Inflammatory macrophage treated with lipopolysaccharide for 4 hours (primary cell): ENCODE data around the gene KHNYN.
"Not testable (repeated sequence)": the region's sequence is repeated elsewhere in the genome, so short reads cannot be mapped to it uniquely, and the experiment has no call there.

ENCODE experiments used
- DNase-seq: peaks from one replicate; pipeline ENCODE4 v3.0.0-alpha.2; 2020

The KHNYN gene

DNA sequence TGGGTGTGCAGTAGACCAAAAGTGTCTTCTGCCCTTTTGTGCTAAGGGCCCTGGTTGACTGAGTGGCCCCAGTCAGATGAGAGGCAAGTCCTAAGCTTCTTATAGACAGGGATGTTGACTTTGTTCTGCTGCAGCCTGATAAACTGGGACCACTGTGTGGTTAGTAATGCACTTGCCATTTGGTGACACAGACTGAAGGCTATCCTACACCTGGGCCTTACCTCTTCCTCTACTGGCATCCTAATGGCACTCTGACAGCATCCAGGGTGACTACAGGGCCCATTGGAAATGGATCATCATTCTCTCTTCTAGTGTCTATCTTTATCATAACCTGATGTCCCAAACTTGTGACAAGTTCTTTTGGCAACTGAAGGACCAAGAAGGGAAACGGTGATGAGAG, 9.5 kb downstream of the KHNYN start:
- DNase-seq = no peak

GRCh38 chr14:24439830-24440605, 10.3 kb downstream of the KHNYN start:
- DNase-seq = no peak

DNA sequence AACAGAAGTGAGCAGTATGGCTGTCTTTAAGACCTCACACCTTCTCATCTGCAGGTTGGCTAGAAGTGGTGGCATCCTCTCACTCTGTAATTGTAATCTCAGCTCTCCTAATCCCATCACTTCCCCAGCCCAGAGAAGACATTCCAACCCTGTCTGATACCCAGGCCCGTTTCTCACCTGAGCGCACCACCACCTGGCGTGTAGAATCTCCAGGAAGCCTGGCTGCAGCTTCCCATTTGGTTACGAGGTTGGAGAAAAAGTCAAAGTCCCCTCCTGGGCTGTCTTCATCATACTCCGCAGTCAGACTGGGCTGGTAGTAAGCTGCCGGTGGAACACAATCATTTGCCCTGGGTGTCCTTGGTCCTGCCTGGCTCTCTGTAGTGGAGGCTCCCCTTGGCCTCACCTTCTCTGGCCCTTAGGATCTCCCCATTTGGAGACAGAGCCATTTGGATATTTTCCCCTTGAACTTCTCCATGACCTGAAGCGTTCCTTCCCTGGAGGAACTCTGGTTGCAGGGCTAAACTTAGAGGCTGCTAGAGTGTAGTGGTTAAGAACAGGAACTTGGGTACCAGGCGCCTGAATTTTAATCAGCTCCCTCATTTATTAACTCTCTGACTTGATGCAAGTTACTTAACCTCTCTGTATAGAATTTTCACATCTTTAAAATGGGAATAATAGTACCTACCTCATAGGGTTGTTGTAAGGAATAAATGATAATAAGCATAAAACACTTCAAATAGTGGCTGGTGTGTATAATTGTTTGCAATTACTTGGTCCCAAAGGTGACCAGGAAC, 11.0 kb downstream of the KHNYN start:
- no peak for DNase-seq

- DNase-seq = no peak
Observed at GRCh38 chr14:24441485-24441884, 11.7 kb downstream of the KHNYN start.

DNA sequence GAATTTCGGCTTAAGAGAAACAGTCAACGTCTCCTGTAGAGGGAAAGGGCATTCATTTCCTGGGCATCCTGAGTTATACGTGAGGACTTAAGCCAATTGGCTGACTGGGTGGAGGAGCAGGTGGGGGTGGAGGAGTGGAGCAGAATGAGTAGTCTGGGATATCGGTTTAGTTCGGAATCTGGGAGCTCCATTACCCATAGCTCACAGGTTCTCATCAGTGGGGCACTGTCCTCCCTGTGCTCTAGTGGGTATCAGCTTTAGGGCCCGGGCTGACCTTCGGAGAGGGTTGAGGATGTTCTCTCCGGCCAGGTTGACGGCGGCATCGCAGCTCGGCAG, 12.1 kb downstream of the KHNYN start:
- no peak for DNase-seq

- DNase-seq = peak; percentile 99
Observed at GRCh38 chr14:24442240-24443052, 12.7 kb downstream of the KHNYN start, which contains the start of gene SDR39U1. SDR39U1 (minus strand) TSS chr14:24442776; CDS start chr14:24442769, 7 bp downstream.

GRCh38 chr14:24443053-24443665, 13.4 kb downstream of the KHNYN start:
- DNase-seq = peak; percentile 48

- not testable (repeated sequence) for DNase-seq
Observed at GRCh38 chr14:24450828-24451227, 21.1 kb downstream of the KHNYN start.

DNA sequence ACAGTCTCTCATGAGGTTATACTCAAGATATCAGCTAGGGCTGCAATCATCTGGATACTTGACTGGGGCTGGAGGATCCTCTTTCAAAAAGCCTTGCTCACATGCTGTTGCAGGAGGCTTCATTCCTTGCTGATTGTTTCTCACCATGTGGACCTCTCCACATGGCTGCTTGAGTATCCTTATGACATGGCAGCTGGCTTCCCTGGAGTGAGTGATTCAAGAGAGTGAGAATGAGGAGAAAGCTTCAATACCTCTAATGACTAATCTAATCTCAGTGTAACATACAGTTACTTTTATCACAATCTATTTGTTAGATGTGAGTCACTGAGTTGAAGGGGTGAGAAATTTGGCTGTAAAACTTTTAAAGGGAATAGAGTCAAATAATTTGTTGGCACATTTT, 27.2 kb downstream of the KHNYN start:
- DNase-seq = no peak

GRCh38 chr14:24458736-24459135, 29.0 kb downstream of the KHNYN start:
- DNase-seq = no peak

DNA sequence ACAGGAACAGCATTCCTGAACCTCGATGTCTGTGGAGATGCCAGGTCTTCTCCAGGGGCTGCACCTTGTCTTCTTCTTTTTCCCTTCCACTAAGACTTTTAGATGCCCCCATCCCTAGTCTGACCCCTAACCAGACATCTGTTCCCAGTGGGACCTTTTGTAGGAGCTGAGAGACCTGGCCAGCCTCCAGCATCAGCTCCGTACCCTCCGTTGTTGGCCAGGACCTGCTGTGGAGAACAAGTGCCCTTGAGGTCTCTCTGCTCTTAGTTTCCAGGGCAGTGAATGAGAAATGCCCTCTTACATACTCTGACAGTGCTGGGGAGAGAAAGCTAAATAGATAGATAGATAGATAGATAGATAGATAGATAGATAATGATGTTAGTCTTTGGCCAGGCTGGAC, 29.6 kb downstream of the KHNYN start:
- DNase-seq = no peak

DNA sequence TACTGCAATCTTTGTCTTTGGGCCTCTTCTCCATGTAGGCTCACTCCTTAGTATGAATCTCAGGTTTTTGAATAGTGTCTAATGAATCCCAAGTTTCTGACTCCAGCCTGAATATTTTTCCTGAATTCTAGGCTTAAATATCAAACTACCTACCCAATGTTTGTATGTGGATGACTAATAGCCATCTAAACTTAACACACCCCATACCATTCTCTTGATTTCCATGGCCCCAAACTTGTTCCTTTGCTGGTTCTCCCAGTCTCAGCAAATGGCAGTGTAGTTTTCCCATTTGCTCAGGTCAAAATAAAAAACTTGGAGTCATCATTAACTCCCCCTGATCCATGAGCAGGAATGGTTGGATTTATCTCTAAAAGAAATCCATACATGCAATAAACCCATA, 31.6 kb downstream of the KHNYN start:
- DNase-seq = no peak

DNA sequence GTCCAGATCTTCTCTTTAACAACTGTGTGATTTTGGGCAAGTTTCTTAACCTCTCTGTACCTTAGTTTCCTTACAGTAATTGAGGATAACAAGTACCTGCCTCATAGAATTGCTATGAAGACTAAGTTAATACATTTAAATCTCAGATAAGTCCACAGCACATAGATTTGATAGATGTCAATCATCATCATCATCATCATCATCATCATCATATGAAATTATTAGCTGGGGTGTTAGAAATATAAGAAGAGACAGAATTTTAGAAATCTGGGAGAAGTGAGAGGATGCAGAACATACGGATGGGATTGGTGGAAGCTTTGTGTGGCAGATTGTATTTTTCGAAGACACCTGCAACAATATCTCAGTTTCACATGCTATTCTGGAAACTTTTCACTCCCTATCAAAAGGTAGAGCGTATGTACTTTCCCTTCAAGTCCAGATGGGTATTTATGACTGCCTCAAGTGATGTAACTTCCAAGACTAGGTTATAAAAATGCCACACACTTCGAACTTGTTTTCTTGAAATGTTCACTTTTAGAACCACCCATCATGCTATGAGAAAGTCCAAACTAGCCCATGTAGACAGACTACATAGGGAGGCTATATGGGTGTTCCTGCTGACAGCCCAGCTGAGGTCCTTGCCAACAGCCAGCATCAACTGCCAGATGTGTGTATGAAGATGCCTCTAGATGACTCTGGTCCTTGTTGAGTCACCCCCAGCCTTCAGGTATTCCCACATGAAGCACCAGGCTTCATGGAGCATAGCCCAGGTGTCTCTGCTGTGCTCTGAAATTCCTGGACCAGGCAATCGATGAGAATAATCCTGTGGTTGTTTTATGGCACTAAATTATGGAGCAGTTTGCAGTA, 33.5 kb downstream of the KHNYN start:
- DNase-seq = no peak

GRCh38 chr14:24463884-24464785, 34.4 kb downstream of the KHNYN start:
- DNase-seq = no peak

DNA sequence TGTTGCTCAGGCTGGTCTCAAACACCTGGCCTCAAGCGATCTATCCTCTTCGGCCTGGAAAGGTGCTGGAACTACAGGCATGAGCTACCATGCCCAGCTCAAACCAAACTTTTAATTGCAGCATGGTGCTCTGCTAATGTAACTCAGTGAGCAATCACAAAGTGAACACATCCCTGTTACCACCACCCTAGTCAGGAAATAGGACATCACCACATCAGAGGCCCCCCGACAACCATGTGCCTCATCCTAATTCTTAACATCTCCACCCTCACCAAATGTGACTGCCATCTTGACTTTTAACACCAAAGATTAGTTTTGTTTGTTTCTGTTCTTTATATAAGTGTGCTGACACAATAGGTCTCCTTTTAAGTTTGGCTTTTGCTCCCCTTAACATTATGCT, 35.6 kb downstream of the KHNYN start:
- DNase-seq = no peak

DNA sequence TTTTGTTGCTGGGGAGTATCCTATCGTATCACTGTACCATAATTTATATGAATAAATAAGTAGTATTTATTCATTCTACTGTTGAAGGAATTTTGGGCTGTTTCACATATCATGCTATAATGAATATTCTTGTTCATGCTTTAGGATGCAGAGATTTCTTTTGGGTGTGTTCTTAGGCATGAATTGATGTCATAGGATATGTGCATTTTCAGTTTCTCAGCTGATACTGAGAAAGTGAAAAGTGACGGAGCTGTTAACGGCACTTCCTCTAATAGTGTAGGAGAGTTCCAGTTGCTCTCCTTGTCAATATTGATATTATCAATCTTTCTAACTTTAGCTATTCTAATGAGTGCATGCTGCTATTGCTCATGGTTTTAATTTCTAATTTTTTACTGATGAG, 36.1 kb downstream of the KHNYN start:
- DNase-seq = no peak

DNA sequence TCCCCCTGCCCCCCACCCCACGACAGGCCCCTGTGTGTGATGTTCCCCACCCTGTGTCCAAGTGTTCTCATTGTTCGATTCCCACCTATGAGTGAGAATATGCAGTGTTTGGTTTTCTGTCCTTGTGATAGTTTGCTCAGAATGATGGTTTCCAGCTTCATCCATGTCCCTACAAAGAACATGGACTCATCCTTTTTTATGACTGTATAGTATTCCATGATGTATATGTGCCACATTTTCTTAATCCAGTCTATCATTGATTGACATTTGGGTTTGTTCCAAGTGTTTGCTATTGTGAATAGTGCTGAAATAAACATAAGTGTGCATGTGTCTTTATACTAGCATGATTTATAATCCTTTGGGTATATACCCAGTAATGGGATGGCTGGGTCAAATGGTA, 40.7 kb downstream of the KHNYN start:
- not testable (repeated sequence) for DNase-seq

DNA sequence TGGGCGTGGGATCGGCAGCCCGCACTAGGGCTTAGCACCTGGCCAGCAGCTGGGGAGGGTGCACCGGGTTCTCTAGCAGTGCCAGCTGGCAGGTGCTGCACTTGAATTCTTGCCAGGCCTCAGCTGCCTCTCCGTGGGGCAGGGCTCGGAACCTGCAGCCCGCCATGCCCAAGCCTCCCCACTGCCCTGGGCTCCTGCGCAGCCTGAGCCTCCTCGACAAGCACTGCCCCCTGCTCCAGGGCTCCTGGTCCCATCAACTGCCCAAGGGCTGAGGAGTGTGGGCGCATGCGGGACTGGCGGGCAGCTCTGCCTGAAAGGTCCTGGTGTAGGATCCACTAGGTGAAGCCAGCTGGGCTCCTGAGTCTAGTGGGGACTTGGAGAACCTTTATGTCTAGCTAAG, 43.5 kb downstream of the KHNYN start:
- no peak for DNase-seq

DNA sequence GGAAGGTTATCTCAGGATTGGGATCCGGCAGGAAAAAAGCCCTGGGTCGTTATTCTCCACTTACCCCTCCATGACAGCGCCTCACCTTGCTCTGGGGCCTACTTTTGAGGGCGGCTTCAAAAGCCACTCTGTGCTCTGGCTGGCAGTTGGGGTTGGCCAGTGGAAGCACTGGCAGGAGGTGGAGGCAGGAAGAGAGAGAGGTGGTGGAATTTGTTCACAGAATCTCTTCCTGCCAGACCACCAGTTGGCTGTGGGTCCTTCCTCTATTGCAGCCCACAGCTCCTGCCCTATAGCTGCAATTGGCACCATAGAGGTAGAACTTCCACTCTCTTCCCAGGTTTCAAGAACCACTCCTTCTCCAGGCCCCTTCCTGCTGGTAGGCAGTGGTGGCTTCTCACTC, 45.5 kb downstream of the KHNYN start:
- no peak for DNase-seq

- DNase-seq = not testable (repeated sequence)
Observed at GRCh38 chr14:24479999-24480398, 50.2 kb downstream of the KHNYN start.
